Subcutaneous adipose tissue (tissue), 4 donors: ENCODE measurements around the gene MRPL36. TPM values are rescaled to one million over a fixed set of nuclear protein-coding genes. Genes with fewer than 3 reads are reported as not detected.

Experiments used
- CTCF ChIP-seq: fragments of 450-650 bp; IDR thresholded peaks from one replicate; pipeline ENCODE4 v1.5.1; 2016; ENCODE audit warnings: low read depth, mild to moderate bottlenecking, control low read depth, antibody characterized with exemption, moderate library complexity
- total RNA-seq, 4 donors: library from RNA; depleted of rRNA; stranded (reverse); fragments of >200 nt; gene quantifications; one replicate each; pipeline ENCODE4 v1.1.0, GENCODE V29; 2016

MRPL36 gene
- 10 to 100 TPM; 27.9 to 56.1 (median 42.7) TPM for total RNA-seq

- no peak for TF ChIP-seq CTCF
These were observed at the start of gene MRPL36 for GRCh38 chr5:1799602-1800471. TSS of gene MRPL36 (minus strand) at chr5:1799837. CDS start at chr5:1798935, 902 bp downstream.

GRCh38 chr5:1847611-1848010 lies 48.0 kb upstream of the MRPL36 start:
- TF ChIP-seq CTCF, result no peak

- no peak for TF ChIP-seq CTCF
These were observed 47.4 kb upstream of the MRPL36 start for GRCh38 chr5:1847056-1847455.

- no peak for TF ChIP-seq CTCF
These were observed 46.9 kb upstream of the MRPL36 start for GRCh38 chr5:1846583-1846982.

GRCh38 chr5:1845696-1846095 lies 46.1 kb upstream of the MRPL36 start:
- TF ChIP-seq CTCF, result no peak

- TF ChIP-seq CTCF, result no peak
These were observed 45.2 kb upstream of the MRPL36 start for GRCh38 chr5:1844708-1845436.
